ENCODE measurements around the gene EIF3C.
"Not testable (repeated sequence)": the region's sequence is repeated elsewhere in the genome, so short reads cannot be mapped to it uniquely, and the experiment has no call there.

The EIF3C gene

DNA sequence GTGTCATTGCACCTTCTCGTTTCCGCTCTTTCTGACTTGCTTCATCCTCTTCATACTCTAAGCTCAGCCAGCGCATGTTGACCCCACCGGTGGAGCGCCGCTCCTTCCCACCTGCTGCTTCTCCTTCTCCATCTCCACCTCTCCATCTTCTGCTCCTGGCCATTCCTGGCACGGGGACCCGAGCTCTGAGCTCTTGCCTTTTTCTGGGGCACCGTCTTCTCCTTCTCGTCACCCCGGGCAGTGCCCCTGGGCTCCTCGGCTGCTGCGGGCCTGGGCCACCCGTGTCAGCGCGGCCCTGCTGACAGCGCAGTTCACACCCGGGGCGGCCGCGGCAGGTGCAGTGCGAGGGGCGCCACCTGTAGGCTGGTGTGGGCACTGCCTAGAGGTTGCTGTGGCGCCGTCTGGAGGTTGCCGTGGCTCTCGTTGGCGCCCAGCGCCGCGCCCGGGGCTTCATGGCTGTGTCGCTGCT is 38.8 kb downstream of the EIF3C start:
- peak; percentile 35 for DNase-seq

- not testable (repeated sequence) for DNase-seq
Measured at GRCh38 chr16:28750469-28751067, 39.3 kb downstream of the EIF3C start.

GRCh38 chr16:28751487-28751886 is 40.2 kb downstream of the EIF3C start, which contains the start of gene NPIPB9:
Gene NPIPB9, plus strand, starts transcription at chr16:28751787.
- DNase-seq: not testable (repeated sequence)

- DNase-seq: not testable (repeated sequence)
Measured at GRCh38 chr16:28781697-28782096, 70.4 kb downstream of the EIF3C start.

GRCh38 chr16:28782357-28782756 is 71.1 kb downstream of the EIF3C start:
- not testable (repeated sequence) for DNase-seq

Data from activated CD4-positive, alpha-beta T cell treated with anti-CD3 and anti-CD28 coated beads, Interleukin-2, Interleukin-6, amounts not matched to agents 100 ng/mL and 50 ng/mL, durations not matched to agents 16 hours and 8 hours (primary cell).